PFSK-1 (cell line): ENCODE data around the gene PLCXD3.

Experiments
- FOXP2 ChIP-seq: optimal IDR thresholded peaks from 2 replicates; pipeline ENCODE3; 2011; ENCODE audit warnings: borderline replicate concordance, control low read depth, inconsistent platforms; ENCODE audit not compliant: insufficient read depth; ENCODE audit errors: extremely low read length, extremely low read depth
- POLR2AphosphoS5 ChIP-seq: IDR thresholded peaks from 2 replicates; pipeline ENCODE4 v1.6.1; 2012; ENCODE audit warnings: low read depth, mild to moderate bottlenecking, control low read depth, low read length, moderate library complexity
- SIN3A ChIP-seq: IDR thresholded peaks from 2 replicates; pipeline ENCODE4 v1.6.1; 2012; ENCODE audit warnings: mild to moderate bottlenecking, low read length, moderate library complexity, borderline replicate concordance; ENCODE audit not compliant: insufficient read depth
- TAF1 ChIP-seq: IDR thresholded peaks from 2 replicates; pipeline ENCODE4 v1.6.1; 2012; ENCODE audit warnings: low read length, control low read depth, borderline replicate concordance; ENCODE audit not compliant: insufficient read depth
- TF ChIP-seq, protein P1 (sequence below), 2 experiments: IDR thresholded peaks; 2 replicates each; pipeline versions ENCODE4 v1.6.1 to v1.8.0; 2011 to 2012; ENCODE audit warnings: low read depth in 2 of 2, low read length in 2 of 2, control low read depth in 1 of 2, inconsistent platforms in 1 of 2, mild to moderate bottlenecking in 1 of 2, moderate library complexity in 1 of 2; ENCODE audit not compliant: insufficient read depth in 1 of 2

Gene PLCXD3

DNA sequence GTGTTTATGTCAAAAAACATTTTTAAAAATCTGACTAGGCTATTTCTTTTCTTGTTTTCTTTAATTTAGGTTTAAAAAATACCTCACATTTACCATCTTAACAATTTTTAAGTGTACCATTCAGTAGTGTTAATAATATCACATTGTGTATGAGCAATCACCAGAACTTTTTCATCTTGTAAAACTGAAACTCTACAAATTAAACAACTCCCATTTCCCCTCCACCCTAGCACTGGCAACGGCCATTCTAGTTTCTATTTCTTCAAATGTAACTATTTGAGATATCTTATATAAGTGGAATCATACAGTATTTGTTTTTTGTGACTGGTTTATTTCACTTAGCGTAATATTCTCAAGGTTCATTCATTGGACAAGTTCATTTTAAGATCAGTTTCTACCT lies 27.7 kb downstream of the PLCXD3 start:
- TF ChIP-seq, protein P1, sequence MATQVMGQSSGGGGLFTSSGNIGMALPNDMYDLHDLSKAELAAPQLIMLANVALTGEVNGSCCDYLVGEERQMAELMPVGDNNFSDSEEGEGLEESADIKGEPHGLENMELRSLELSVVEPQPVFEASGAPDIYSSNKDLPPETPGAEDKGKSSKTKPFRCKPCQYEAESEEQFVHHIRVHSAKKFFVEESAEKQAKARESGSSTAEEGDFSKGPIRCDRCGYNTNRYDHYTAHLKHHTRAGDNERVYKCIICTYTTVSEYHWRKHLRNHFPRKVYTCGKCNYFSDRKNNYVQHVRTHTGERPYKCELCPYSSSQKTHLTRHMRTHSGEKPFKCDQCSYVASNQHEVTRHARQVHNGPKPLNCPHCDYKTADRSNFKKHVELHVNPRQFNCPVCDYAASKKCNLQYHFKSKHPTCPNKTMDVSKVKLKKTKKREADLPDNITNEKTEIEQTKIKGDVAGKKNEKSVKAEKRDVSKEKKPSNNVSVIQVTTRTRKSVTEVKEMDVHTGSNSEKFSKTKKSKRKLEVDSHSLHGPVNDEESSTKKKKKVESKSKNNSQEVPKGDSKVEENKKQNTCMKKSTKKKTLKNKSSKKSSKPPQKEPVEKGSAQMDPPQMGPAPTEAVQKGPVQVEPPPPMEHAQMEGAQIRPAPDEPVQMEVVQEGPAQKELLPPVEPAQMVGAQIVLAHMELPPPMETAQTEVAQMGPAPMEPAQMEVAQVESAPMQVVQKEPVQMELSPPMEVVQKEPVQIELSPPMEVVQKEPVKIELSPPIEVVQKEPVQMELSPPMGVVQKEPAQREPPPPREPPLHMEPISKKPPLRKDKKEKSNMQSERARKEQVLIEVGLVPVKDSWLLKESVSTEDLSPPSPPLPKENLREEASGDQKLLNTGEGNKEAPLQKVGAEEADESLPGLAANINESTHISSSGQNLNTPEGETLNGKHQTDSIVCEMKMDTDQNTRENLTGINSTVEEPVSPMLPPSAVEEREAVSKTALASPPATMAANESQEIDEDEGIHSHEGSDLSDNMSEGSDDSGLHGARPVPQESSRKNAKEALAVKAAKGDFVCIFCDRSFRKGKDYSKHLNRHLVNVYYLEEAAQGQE (IDR thresholded peaks at IDR 0.05; ENCODE audit: insufficient read depth in 1 of 2, low read depth in 2 of 2, low read length in 2 of 2), result no peak
- TF ChIP-seq TAF1 (no peak), POLR2AphosphoS5 (no peak), FOXP2 (no peak)

DNA sequence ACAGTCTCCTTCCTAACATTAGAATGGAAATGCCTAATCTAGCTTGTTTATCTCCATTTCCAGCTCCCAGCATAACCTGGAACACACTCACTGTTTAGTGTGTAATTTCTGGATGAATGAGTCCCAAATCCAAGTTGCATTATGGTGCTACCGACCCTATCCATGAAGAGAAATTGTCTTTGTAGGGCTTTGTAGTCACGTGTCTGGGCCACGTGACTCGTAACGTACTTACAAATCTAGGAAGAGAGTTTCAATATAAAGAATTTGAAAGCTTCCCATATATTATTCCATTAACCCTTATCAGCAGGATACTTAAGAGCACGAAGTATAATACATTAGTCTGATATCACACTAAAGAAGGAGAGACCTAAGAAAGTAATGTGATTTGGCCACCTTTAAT lies 28.2 kb downstream of the PLCXD3 start:
- TF ChIP-seq TAF1, result no peak
- TF ChIP-seq, protein P1 (IDR thresholded peaks at IDR 0.05; ENCODE audit: insufficient read depth in 1 of 2, low read depth in 2 of 2, low read length in 2 of 2), result no peak
- no peak for TF ChIP-seq FOXP2
- no peak for TF ChIP-seq SIN3A
- no peak for TF ChIP-seq POLR2AphosphoS5

DNA sequence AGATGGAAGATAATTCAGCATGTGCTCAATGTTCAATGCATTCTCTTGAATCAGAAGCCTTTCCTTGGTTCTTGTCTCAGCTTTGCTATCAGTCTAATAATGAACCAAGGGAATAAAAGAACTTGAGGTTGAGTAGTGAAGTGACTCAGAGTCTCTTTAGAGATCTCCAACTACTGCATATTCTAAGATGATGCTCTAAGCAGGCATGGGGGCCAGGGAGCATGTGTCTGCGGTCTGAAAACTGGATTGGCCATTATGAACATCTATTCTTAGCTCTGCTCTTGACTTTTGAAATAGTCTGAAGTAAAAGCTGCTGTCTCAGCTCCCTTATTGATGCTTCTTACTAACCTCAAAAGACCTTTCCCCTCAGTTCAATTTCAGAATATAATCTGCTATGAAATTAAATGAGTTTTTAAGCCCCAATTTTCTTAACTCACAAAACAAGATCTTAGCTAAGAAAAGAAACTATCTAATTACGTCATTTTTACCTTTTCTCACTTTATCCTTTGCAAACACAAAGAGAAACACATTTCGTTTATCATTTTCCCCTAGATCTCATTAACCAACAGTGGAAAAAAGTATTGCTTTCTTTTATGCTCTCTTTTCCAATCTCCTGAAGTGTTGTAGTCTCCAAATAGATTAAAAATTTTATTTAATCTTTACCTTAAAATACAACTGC lies 44.8 kb downstream of the PLCXD3 start:
- TF ChIP-seq TAF1 (no peak), FOXP2 (no peak), SIN3A (no peak)
- TF ChIP-seq, protein P1 (IDR thresholded peaks at IDR 0.05; ENCODE audit: insufficient read depth in 1 of 2, low read depth in 2 of 2, low read length in 2 of 2), result no peak

DNA sequence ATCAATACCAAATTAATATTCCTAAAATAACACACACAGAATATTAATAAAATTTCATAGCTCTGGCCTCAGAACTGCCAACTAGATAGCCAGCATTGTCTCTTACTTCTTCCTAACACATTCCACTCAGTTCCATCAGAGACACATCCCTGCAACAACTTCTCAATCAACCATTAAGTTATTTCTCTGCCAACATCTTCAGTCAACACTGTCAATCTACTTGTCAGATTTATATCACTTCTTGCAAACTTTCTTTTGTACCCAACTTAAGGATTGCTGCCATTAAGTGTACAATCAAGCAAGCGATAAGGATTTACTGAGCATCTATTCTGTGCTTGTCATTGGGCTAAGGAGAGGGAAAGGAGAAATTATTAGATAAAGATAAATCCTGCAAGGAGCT lies 50.8 kb downstream of the PLCXD3 start:
- TF ChIP-seq FOXP2, result no peak
- no peak for TF ChIP-seq SIN3A
- TF ChIP-seq POLR2AphosphoS5, result no peak
- TF ChIP-seq, protein P1 (IDR thresholded peaks at IDR 0.05; ENCODE audit: insufficient read depth in 1 of 2, low read depth in 2 of 2, low read length in 2 of 2), result no peak
- no peak for TF ChIP-seq TAF1

DNA sequence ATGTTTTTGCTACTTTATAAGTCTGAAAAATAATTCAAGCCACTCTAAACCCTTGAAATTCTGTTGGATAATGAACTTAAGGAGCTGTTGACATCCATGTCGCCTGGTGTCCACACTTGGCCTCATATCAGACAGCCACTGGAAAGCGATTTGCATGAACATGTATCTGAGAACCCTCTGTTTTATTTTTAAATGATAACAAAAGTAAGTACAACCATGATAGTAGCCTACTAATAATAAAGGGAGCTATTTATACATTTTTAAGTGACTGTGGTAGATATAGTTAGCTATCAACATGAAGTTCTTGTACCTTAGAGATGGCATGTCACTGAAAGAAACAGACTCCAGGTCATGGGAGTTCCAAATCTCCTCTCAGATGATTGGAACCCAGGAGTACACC lies 53.3 kb downstream of the PLCXD3 start:
- TF ChIP-seq, protein P1 (IDR thresholded peaks at IDR 0.05; ENCODE audit: insufficient read depth in 1 of 2, low read depth in 2 of 2, low read length in 2 of 2), result no peak
- no peak for TF ChIP-seq SIN3A
